Right lobe of liver (tissue), 4 donors: ENCODE results near the gene CTAGE8.
"Not testable (repeated sequence)": the region's sequence is repeated elsewhere in the genome, so short reads cannot be mapped to it uniquely, and the experiment has no call there.

ENCODE experiments used
- POLR2A ChIP-seq: fragments of 450-650 bp; IDR thresholded peaks from one replicate; pipeline ENCODE4 v1.6.1; 2017; ENCODE audit warnings: antibody characterized with exemption, mild to moderate bottlenecking
- TF ChIP-seq, protein P1 (sequence below), 4 donors: fragments of 200-600 bp in 3 of 4; fragments of 450-650 bp in 1 of 4; IDR thresholded peaks; one replicate each; pipeline versions ENCODE4 v1.5.1 to v1.8.0; 2016 to 2022; ENCODE audit warnings: antibody characterized with exemption in 4 of 4, mild to moderate bottlenecking in 2 of 4
- donor health status: DM: no; HTN: no; CAD: no.
- donor health status: DM: no; HTN: no; CAD: no.
- donor health status: DM: no; HTN: yes; CAD: no.

DNA sequence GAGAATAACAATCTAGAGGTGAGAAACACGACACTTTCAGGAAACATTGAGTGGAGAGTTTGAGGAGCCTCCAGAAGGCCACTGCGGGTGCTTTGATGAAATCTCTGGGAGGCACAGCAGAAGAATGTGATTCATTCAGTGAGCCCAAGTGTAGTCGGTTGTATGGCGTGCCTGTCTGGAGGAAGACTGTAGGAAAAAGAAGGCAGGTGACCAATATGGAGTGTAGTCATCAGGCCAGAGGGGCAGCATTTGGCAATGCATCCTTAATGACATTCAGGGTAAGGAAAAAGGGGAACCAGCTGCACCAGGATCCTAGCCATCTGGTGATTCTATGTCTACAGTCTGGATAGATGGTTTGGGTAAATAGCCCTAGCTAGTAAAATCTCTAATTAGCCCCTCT, 16.8 kb downstream of the CTAGE8 start:
- TF ChIP-seq, protein P1, sequence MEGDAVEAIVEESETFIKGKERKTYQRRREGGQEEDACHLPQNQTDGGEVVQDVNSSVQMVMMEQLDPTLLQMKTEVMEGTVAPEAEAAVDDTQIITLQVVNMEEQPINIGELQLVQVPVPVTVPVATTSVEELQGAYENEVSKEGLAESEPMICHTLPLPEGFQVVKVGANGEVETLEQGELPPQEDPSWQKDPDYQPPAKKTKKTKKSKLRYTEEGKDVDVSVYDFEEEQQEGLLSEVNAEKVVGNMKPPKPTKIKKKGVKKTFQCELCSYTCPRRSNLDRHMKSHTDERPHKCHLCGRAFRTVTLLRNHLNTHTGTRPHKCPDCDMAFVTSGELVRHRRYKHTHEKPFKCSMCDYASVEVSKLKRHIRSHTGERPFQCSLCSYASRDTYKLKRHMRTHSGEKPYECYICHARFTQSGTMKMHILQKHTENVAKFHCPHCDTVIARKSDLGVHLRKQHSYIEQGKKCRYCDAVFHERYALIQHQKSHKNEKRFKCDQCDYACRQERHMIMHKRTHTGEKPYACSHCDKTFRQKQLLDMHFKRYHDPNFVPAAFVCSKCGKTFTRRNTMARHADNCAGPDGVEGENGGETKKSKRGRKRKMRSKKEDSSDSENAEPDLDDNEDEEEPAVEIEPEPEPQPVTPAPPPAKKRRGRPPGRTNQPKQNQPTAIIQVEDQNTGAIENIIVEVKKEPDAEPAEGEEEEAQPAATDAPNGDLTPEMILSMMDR (IDR thresholded peaks at IDR 0.05): not testable (repeated sequence)
- TF ChIP-seq POLR2A: not testable (repeated sequence)
